OCI-LY3 (cell line): ENCODE data around the gene CCL24.
"Not testable (repeated sequence)": the region's sequence is repeated elsewhere in the genome, so short reads cannot be mapped to it uniquely, and the experiment has no call there.

Experiments used
- H2AFZ ChIP-seq: fragments of 200-600, 300-600 bp; shearing (Covaris generic); 2 replicates; pipeline ENCODE4 v1.6.0; 2014; ENCODE audit warnings: antibody characterized with exemption, low read depth, low read length
- H3K27ac ChIP-seq: fragments of 200-600, 300-600 bp; sonication (generic); 2 replicates; pipeline ENCODE4 v1.5.1; 2014; ENCODE audit warnings: mild to moderate bottlenecking, low read length, moderate library complexity, mixed read lengths
- H3K27me3 ChIP-seq: fragments of 200-600, 300-600 bp; sonication (generic); 2 replicates; pipeline ENCODE4 v1.6.1; 2014; ENCODE audit warnings: low read depth, low read length, mixed read lengths
- H3K36me3 ChIP-seq: fragments of 200-600, 300-600 bp; sonication (generic); replicated peaks from 2 replicates; pipeline ENCODE3; 2014; ENCODE audit warnings: low read depth, low read length, mixed read lengths
- H3K4me1 ChIP-seq: fragments of 300-600, 200-600 bp; sonication (generic); 2 replicates; pipeline ENCODE4 v1.6.1; 2014; ENCODE audit warnings: low read length, mixed read lengths
- H3K4me2 ChIP-seq: fragments of 200-600, 300-600 bp; sonication (generic); 2 replicates; pipeline ENCODE4 v1.6.1; 2014; ENCODE audit warnings: low read length, mixed read lengths
- H3K4me3 ChIP-seq: fragments of 300-600, 200-600 bp; sonication (generic); 2 replicates; pipeline ENCODE4 v1.5.1; 2014; ENCODE audit warnings: antibody characterized with exemption, mild to moderate bottlenecking, low read length, moderate library complexity
- H3K79me2 ChIP-seq: fragments of 300-600, 200-600 bp; shearing (Covaris generic); 2 replicates; pipeline ENCODE4 v1.6.1; 2014; ENCODE audit warnings: mild to moderate bottlenecking, low read length, mixed read lengths
- H3K9ac ChIP-seq: fragments of 300-600, 200-600 bp; shearing (Covaris generic); 2 replicates; pipeline ENCODE4 v1.6.0; 2014; ENCODE audit warnings: mild to moderate bottlenecking, low read length, moderate library complexity
- H3K9me3 ChIP-seq: fragments of 200-600, 300-600 bp; shearing (Covaris generic); 2 replicates; pipeline ENCODE4 v1.6.1; 2014; ENCODE audit warnings: low read length, mixed read lengths; ENCODE audit not compliant: insufficient read depth
- H4K20me1 ChIP-seq: fragments of 200-600, 300-600 bp; sonication (generic); 2 replicates; pipeline ENCODE4 v1.6.1; 2016; ENCODE audit warnings: low read length, mixed read lengths; ENCODE audit not compliant: insufficient read depth
- CTCF ChIP-seq: fragments of 200-600, 300-600 bp; sonication (generic); IDR thresholded peaks from 2 replicates; pipeline ENCODE4 v1.5.1; 2014; ENCODE audit warnings: antibody characterized with exemption, low read length, low read depth
- EZH2phosphoT487 ChIP-seq: fragments of 200-600 bp; shearing (Covaris generic); IDR thresholded peaks from 2 replicates; pipeline ENCODE4 v1.6.1; 2018; ENCODE audit warnings: antibody characterized with exemption, mixed run types, low read depth

The CCL24 gene

GRCh38 chr7:75844158-75844557, 30.6 kb upstream of the CCL24 start:
- no peaks in the 10 kb centered on the region for H3K36me3 ChIP-seq
- H2AFZ ChIP-seq: no peak overlapping the region
- H3K27ac ChIP-seq: no peak overlapping the region
- H3K4me2 ChIP-seq: no peak overlapping the region
- no peaks in the 10 kb centered on the region for H3K27me3 ChIP-seq
- H3K4me1 ChIP-seq: no peaks in the 10 kb centered on the region
- no peaks in the 10 kb centered on the region for H3K9me3 ChIP-seq
- H3K9ac ChIP-seq: no peak overlapping the region
- no peak for TF ChIP-seq CTCF
- TF ChIP-seq EZH2phosphoT487: no peak
- no peaks in the 10 kb centered on the region for H4K20me1 ChIP-seq
- no peak overlapping the region for H3K4me3 ChIP-seq
- H3K79me2 ChIP-seq: no peaks in the 10 kb centered on the region

- H4K20me1 ChIP-seq: no peaks in the 10 kb centered on the region
- H3K9ac ChIP-seq: no peak overlapping the region
- H3K79me2 ChIP-seq: no peaks in the 10 kb centered on the region
- H3K9me3 ChIP-seq: no peaks in the 10 kb centered on the region
- no peak overlapping the region for H3K4me2 ChIP-seq
- TF ChIP-seq CTCF (no peak), EZH2phosphoT487 (no peak)
- H3K36me3 ChIP-seq: no peaks in the 10 kb centered on the region
- no peak overlapping the region for H3K4me3 ChIP-seq
- no peaks in the 10 kb centered on the region for H3K4me1 ChIP-seq
- no peak overlapping the region for H2AFZ ChIP-seq
- H3K27me3 ChIP-seq: no peaks in the 10 kb centered on the region
- H3K27ac ChIP-seq: no peak overlapping the region
These were observed 30.1 kb upstream of the CCL24 start for GRCh38 chr7:75843613-75844116.

- H3K27ac ChIP-seq: no peak overlapping the region
These were observed 29.3 kb upstream of the CCL24 start for GRCh38 chr7:75842836-75843446.

GRCh38 chr7:75840029-75840428, 26.4 kb upstream of the CCL24 start:
- Histone ChIP-seq H2AFZ (no peak overlapping the region), H4K20me1 (no peaks in the 10 kb centered on the region), H3K4me3 (no peak overlapping the region), H3K4me2 (no peak overlapping the region), H3K27ac (no peak overlapping the region), H3K27me3 (no peaks in the 10 kb centered on the region), H3K79me2 (no peaks in the 10 kb centered on the region), H3K9ac (no peak overlapping the region), H3K4me1 (no peaks in the 10 kb centered on the region), H3K9me3 (no peaks in the 10 kb centered on the region), H3K36me3 (no peaks in the 10 kb centered on the region)
- TF ChIP-seq CTCF: no peak
- TF ChIP-seq EZH2phosphoT487: no peak

More at GRCh38 chr7:75842836-75843446, 29.3 kb upstream of the CCL24 start:
- no peaks in the 10 kb centered on the region for H4K20me1 ChIP-seq
- no peak overlapping the region for H3K9ac ChIP-seq
- no peak overlapping the region for H3K4me2 ChIP-seq
- no peaks in the 10 kb centered on the region for H3K9me3 ChIP-seq
- no peaks in the 10 kb centered on the region for H3K4me1 ChIP-seq
- no peak overlapping the region for H3K4me3 ChIP-seq
- no peak overlapping the region for H2AFZ ChIP-seq
- H3K27me3 ChIP-seq: no peaks in the 10 kb centered on the region
- TF ChIP-seq EZH2phosphoT487: no peak
- TF ChIP-seq CTCF: no peak
- no peaks in the 10 kb centered on the region for H3K79me2 ChIP-seq
- no peaks in the 10 kb centered on the region for H3K36me3 ChIP-seq

- H3K4me3 ChIP-seq, H3K4me1 ChIP-seq, H3K27ac ChIP-seq, H3K4me2 ChIP-seq, H3K9me3 ChIP-seq, H3K27me3 ChIP-seq, H3K79me2 ChIP-seq, H3K36me3 ChIP-seq, H3K9ac ChIP-seq, H4K20me1 ChIP-seq, H2AFZ ChIP-seq: not testable (repeated sequence)
These were observed 24.8 kb upstream of the CCL24 start for GRCh38 chr7:75838281-75838930.
